GM12865 (cell line): ENCODE results near the gene TMEM119.

ENCODE experiments used
- DNase-seq: peaks from one replicate; pipeline ENCODE4 v3.0.0; 2010; ENCODE audit warnings: low read depth
- H3K4me3 ChIP-seq: 2 replicates; pipeline ENCODE4 v1.5.1; 2011; ENCODE audit warnings: mild to moderate bottlenecking, low read depth, low read length, control low read depth
- CTCF ChIP-seq: IDR thresholded peaks from 2 replicates; pipeline ENCODE4 v1.5.1; 2011; ENCODE audit warnings: low read length, control low read depth, low read depth, inconsistent platforms; ENCODE audit not compliant: insufficient read depth; ENCODE audit errors: missing control alignments

The TMEM119 gene

GRCh38 chr12:108596854-108597558 is 878 bp downstream of the TMEM119 start:
- no peak for DNase-seq
- H3K4me3 ChIP-seq, result no peak overlapping the region
- TF ChIP-seq CTCF, result no peak

GRCh38 chr12:108595711-108596647 is 1.9 kb downstream of the TMEM119 start:
- no peak overlapping the region for H3K4me3 ChIP-seq
- no peak for TF ChIP-seq CTCF

GRCh38 chr12:108594960-108595710 is 2.7 kb downstream of the TMEM119 start:
- TF ChIP-seq CTCF, result no peak
- DNase-seq, result no peak
- H3K4me3 ChIP-seq, result no peak overlapping the region

More at GRCh38 chr12:108595711-108596647, 1.9 kb downstream of the TMEM119 start:
- DNase-seq, result no peak

GRCh38 chr12:108594323-108594903 is 3.5 kb downstream of the TMEM119 start:
- no peak for TF ChIP-seq CTCF
- no peak overlapping the region for H3K4me3 ChIP-seq
- no peak for DNase-seq

GRCh38 chr12:108592033-108592909 is 5.6 kb downstream of the TMEM119 start:
- no peak for TF ChIP-seq CTCF
- DNase-seq, result no peak
- no peak overlapping the region for H3K4me3 ChIP-seq
